Measurements from ENCODE around the gene PDP2.

The PDP2 gene

GRCh38 chr16:66904428-66904845 lies 24.1 kb downstream of the PDP2 start:
- DNase-seq (ENCODE audit: low read depth, low spot score), result no peak
- in situ Hi-C loops (cut with HindIII; ENCODE audit: low sequenced_read_pairs), result no loop called here
- H3K4me3 ChIP-seq (ENCODE audit: low read depth, low read length), result no peak overlapping the region
- no peak for TF ChIP-seq CTCF (IDR thresholded peaks at IDR 0.05; ENCODE audit: low read depth, low read length)

GRCh38 chr16:66904846-66905632 lies 24.7 kb downstream of the PDP2 start:
- in situ Hi-C loops (cut with HindIII; ENCODE audit: low sequenced_read_pairs), result no loop called here
- H3K4me3 ChIP-seq (ENCODE audit: low read depth, low read length), result no peak overlapping the region
- no peak for DNase-seq (ENCODE audit: low read depth, low spot score)
- TF ChIP-seq CTCF (IDR thresholded peaks at IDR 0.05; ENCODE audit: low read depth, low read length), result no peak

GRCh38 chr16:66905633-66906539 lies 25.6 kb downstream of the PDP2 start:
- in situ Hi-C loops (cut with HindIII; ENCODE audit: low sequenced_read_pairs), result no loop called here
- TF ChIP-seq CTCF (IDR thresholded peaks at IDR 0.05; ENCODE audit: low read depth, low read length), result no peak
- H3K4me3 ChIP-seq (ENCODE audit: low read depth, low read length), result no peak overlapping the region
- no peak for DNase-seq (ENCODE audit: low read depth, low spot score)

GRCh38 chr16:66906916-66907836 lies 26.9 kb downstream of the PDP2 start:
- no peak for DNase-seq (ENCODE audit: low read depth, low spot score)
- in situ Hi-C loops (cut with HindIII; ENCODE audit: low sequenced_read_pairs), result no loop called here
- H3K4me3 ChIP-seq (ENCODE audit: low read depth, low read length), result no peak overlapping the region
- no peak for TF ChIP-seq CTCF (IDR thresholded peaks at IDR 0.05; ENCODE audit: low read depth, low read length)

- TF ChIP-seq CTCF (IDR thresholded peaks at IDR 0.05; ENCODE audit: low read depth, low read length), result no peak
- DNase-seq (ENCODE audit: low read depth, low spot score), result no peak
- in situ Hi-C loops (cut with HindIII; ENCODE audit: low sequenced_read_pairs), result no loop called here
- H3K4me3 ChIP-seq (ENCODE audit: low read depth, low read length), result no peak overlapping the region
These were observed 27.8 kb downstream of the PDP2 start for GRCh38 chr16:66908116-66908515.

Measured in astrocyte of the spinal cord (primary cell).